Panc1 (cell line): ENCODE data around the gene TM4SF20.
"Not testable (repeated sequence)": the region's sequence is repeated elsewhere in the genome, so short reads cannot be mapped to it uniquely, and the experiment has no call there.

ENCODE experiments used
- POLR2AphosphoS5 ChIP-seq: IDR thresholded peaks from 2 replicates; pipeline ENCODE4 v1.6.1; 2012; ENCODE audit warnings: mild to moderate bottlenecking, low read depth, low read length, moderate library complexity
- SIN3A ChIP-seq: IDR thresholded peaks from 2 replicates; pipeline ENCODE4 v1.6.1; 2012; ENCODE audit warnings: low read depth, mild to moderate bottlenecking, low read length, moderate library complexity, borderline replicate concordance; ENCODE audit not compliant: insufficient read depth
- TF ChIP-seq, protein P1 (sequence below): fragments of 450-650 bp; IDR thresholded peaks from 2 replicates; pipeline ENCODE4 v1.5.1; 2017; ENCODE audit warnings: mild to moderate bottlenecking

DNA sequence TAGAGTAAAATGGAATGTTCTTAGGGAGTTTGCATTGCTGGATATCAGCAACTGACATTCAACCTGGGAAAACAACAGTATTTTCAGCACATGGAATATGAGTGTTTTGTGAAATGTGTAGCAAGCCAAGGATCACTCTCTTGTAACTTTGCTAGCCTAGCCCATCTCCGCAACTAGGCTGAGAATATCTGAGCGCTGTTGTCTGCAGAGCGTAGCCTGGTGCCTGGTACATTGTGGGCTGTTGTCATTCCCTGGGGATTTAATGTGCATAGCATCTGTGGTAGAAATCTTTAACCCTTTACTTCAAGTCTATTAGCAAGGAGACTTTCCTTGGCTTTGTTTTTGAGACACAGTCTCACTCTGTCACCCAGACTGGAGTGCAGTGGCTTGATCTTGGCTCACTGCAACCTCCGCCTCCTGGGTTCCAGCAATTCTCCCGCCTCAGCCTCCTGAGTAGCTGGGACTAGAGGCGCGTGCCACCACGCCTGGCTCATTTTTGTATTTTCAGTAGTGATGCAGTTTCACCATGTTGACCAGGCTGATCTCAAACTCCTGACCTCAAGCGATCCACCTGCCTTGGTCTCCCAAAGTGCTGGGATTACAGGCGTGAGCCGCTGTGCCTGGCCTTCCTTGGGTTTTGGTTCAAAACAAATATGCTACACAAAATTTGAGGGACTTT is 14.4 kb downstream of the TM4SF20 start:
- TF ChIP-seq, protein P1, sequence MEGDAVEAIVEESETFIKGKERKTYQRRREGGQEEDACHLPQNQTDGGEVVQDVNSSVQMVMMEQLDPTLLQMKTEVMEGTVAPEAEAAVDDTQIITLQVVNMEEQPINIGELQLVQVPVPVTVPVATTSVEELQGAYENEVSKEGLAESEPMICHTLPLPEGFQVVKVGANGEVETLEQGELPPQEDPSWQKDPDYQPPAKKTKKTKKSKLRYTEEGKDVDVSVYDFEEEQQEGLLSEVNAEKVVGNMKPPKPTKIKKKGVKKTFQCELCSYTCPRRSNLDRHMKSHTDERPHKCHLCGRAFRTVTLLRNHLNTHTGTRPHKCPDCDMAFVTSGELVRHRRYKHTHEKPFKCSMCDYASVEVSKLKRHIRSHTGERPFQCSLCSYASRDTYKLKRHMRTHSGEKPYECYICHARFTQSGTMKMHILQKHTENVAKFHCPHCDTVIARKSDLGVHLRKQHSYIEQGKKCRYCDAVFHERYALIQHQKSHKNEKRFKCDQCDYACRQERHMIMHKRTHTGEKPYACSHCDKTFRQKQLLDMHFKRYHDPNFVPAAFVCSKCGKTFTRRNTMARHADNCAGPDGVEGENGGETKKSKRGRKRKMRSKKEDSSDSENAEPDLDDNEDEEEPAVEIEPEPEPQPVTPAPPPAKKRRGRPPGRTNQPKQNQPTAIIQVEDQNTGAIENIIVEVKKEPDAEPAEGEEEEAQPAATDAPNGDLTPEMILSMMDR = not testable (repeated sequence)
- not testable (repeated sequence) for TF ChIP-seq POLR2AphosphoS5, SIN3A
